Measurements from ENCODE around the gene ATP2C1. TPM values are rescaled to one million over a fixed set of nuclear protein-coding genes. Genes with fewer than 3 reads are reported as not detected.

Gene ATP2C1
- total RNA-seq, 1 donor from 2014 or later, result 34.1 TPM

DNA sequence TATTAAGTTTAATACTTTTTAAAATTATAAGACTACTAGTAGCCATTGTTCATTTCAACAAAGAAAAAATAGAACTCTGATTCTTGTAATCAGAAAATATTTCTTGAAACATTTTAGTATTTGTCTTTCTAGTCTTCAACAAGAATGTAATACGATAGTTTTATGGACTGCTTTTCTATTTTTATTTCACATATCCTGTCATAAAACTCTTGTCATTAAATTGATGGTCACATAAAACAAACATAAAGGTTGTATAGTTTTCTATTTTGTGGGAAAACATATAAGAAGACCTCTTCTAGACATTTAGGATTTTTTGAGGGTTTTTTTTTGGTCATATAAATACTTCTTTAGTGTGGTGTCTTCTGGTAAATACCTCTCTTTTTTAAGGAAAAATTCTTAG lies 62.4 kb downstream of the ATP2C1 start:
- Histone ChIP-seq H3K27ac (no peak overlapping the region), H3K4me1 (no peaks in the 10 kb centered on the region), H3K27me3 (no peaks in the 10 kb centered on the region), H3K36me3 (peaks cover 0 to 39% of the 10 kb centered on the region in 2 donors), H3K4me3 (no peak overlapping the region), H3K9me3 (no peaks in the 10 kb centered on the region)
- no peak for DNase-seq (ENCODE audit: extremely low spot score in 2 of 2)
- TF ChIP-seq, protein P1, sequence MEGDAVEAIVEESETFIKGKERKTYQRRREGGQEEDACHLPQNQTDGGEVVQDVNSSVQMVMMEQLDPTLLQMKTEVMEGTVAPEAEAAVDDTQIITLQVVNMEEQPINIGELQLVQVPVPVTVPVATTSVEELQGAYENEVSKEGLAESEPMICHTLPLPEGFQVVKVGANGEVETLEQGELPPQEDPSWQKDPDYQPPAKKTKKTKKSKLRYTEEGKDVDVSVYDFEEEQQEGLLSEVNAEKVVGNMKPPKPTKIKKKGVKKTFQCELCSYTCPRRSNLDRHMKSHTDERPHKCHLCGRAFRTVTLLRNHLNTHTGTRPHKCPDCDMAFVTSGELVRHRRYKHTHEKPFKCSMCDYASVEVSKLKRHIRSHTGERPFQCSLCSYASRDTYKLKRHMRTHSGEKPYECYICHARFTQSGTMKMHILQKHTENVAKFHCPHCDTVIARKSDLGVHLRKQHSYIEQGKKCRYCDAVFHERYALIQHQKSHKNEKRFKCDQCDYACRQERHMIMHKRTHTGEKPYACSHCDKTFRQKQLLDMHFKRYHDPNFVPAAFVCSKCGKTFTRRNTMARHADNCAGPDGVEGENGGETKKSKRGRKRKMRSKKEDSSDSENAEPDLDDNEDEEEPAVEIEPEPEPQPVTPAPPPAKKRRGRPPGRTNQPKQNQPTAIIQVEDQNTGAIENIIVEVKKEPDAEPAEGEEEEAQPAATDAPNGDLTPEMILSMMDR (IDR thresholded peaks at IDR 0.05), result no peak
- no peak for TF ChIP-seq POLR2AphosphoS5 (IDR thresholded peaks at IDR 0.05; ENCODE audit: insufficient read depth in 1 of 2, low read depth in 1 of 2)
- no peak for TF ChIP-seq POLR2A (IDR thresholded peaks at IDR 0.05)
- intact Hi-C loops (cut with DNase I), result no loop called here

- H3K27me3 ChIP-seq, result no peaks in the 10 kb centered on the region
- no peaks in the 10 kb centered on the region for H3K4me1 ChIP-seq
- no peak overlapping the region for H3K27ac ChIP-seq
- H3K36me3 ChIP-seq, result peaks cover 0 to 43% of the 10 kb centered on the region in 2 donors
- no peak overlapping the region for H3K4me3 ChIP-seq
- DNase-seq (ENCODE audit: extremely low spot score in 2 of 2), result no peak
- intact Hi-C loops (cut with DNase I), result no loop called here
- H3K9me3 ChIP-seq, result no peaks in the 10 kb centered on the region
- TF ChIP-seq POLR2A (IDR thresholded peaks at IDR 0.05), result no peak
- no peak for TF ChIP-seq POLR2AphosphoS5 (IDR thresholded peaks at IDR 0.05; ENCODE audit: insufficient read depth in 1 of 2, low read depth in 1 of 2)
- TF ChIP-seq, protein P1 (IDR thresholded peaks at IDR 0.05), result no peak
Measured at GRCh38 chr3:130956721-130957120, 62.8 kb downstream of the ATP2C1 start.

- H3K9me3 ChIP-seq, result no peaks in the 10 kb centered on the region
- intact Hi-C loops (cut with DNase I), result no loop called here
- peaks cover 0 to 33% of the 10 kb centered on the region in 2 donors for H3K36me3 ChIP-seq
- H3K27me3 ChIP-seq, result no peaks in the 10 kb centered on the region
- H3K4me1 ChIP-seq, result no peaks in the 10 kb centered on the region
- no peak overlapping the region for H3K4me3 ChIP-seq
- no peak for DNase-seq (ENCODE audit: extremely low spot score in 2 of 2)
- TF ChIP-seq POLR2AphosphoS5 (IDR thresholded peaks at IDR 0.05; ENCODE audit: insufficient read depth in 1 of 2, low read depth in 1 of 2) (no peak), POLR2A (IDR thresholded peaks at IDR 0.05) (no peak)
- H3K27ac ChIP-seq, result no peak overlapping the region
Measured at GRCh38 chr3:130960139-130960795, 66.4 kb downstream of the ATP2C1 start.

GRCh38 chr3:130961458-130961857 lies 67.6 kb downstream of the ATP2C1 start:
- H3K4me1 ChIP-seq, result no peaks in the 10 kb centered on the region

DNA sequence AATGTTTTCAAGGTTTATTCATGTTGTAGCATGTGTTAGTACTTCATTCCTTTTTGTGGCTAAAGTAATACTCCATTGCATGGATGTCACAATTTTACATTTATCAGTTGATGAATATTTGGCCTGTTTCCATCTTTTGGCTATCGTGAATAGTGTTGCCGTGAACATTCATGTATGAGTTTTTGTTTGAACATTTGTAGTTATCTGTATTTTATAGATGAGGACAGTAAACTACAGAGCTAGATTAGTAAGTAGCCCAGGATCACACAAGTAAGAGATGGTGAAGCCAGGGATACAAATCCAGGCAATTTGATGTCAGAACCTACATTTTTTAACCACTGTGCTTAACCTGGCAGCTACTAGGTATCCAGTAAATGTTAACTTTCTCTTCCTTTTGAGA lies 69.6 kb downstream of the ATP2C1 start:
- Histone ChIP-seq H3K4me3 (no peak overlapping the region), H3K27ac (no peak overlapping the region), H3K9me3 (no peaks in the 10 kb centered on the region), H3K4me1 (no peaks in the 10 kb centered on the region), H3K27me3 (no peaks in the 10 kb centered on the region), H3K36me3 (peaks cover 0 to 40% of the 10 kb centered on the region in 2 donors)
- TF ChIP-seq POLR2A (IDR thresholded peaks at IDR 0.05) (no peak), POLR2AphosphoS5 (IDR thresholded peaks at IDR 0.05; ENCODE audit: insufficient read depth in 1 of 2, low read depth in 1 of 2) (no peak)
- TF ChIP-seq, protein P1 (IDR thresholded peaks at IDR 0.05), result no peak
- intact Hi-C loops (cut with DNase I), result no loop called here
- DNase-seq (ENCODE audit: extremely low spot score in 2 of 2), result no peak

More at GRCh38 chr3:130961458-130961857, 67.6 kb downstream of the ATP2C1 start:
- no peak for DNase-seq (ENCODE audit: extremely low spot score in 2 of 2)
- Histone ChIP-seq H3K27ac (no peak overlapping the region), H3K4me3 (no peak overlapping the region), H3K36me3 (peaks cover 0 to 35% of the 10 kb centered on the region in 2 donors), H3K27me3 (no peaks in the 10 kb centered on the region), H3K9me3 (no peaks in the 10 kb centered on the region)
- intact Hi-C loops (cut with DNase I), result no loop called here
- TF ChIP-seq POLR2A (IDR thresholded peaks at IDR 0.05) (no peak), POLR2AphosphoS5 (IDR thresholded peaks at IDR 0.05; ENCODE audit: insufficient read depth in 1 of 2, low read depth in 1 of 2) (no peak)
- TF ChIP-seq, protein P1 (IDR thresholded peaks at IDR 0.05), result no peak
